SK-N-SH treated with all-trans-retinoic acid at 6 μM for 48 hours (cell line): ENCODE measurements around the gene CDR2.

Experiments used
- PATZ1 ChIP-seq: fragments of 250-450 bp; sonication (Bioruptor Pico); IDR thresholded peaks from 2 replicates; pipeline ENCODE4 v1.8.0; 2020; ENCODE audit warnings: mild to moderate bottlenecking, moderate library complexity, borderline replicate concordance
- POU6F1 ChIP-seq: fragments of 250-450 bp; sonication (Bioruptor Pico); IDR thresholded peaks from 2 replicates; pipeline ENCODE4 v1.8.0; 2021; ENCODE audit warnings: low read depth, mild to moderate bottlenecking, moderate library complexity, borderline replicate concordance
- PPARA ChIP-seq: fragments of 250-450 bp; sonication (Bioruptor Pico); IDR thresholded peaks from 2 replicates; pipeline ENCODE4 v1.5.0; 2020; ENCODE audit warnings: mild to moderate bottlenecking, borderline replicate concordance
- ZFP3 ChIP-seq: fragments of 250-450 bp; sonication (Bioruptor Pico); IDR thresholded peaks from 2 replicates; pipeline ENCODE4 v1.5.0; 2020; ENCODE audit warnings: mild to moderate bottlenecking, moderate library complexity
- ZFP30 ChIP-seq: fragments of 450-650 bp; formaldehyde crosslinking; IDR thresholded peaks from 2 replicates; pipeline ENCODE4 v1.5.0; 2022; ENCODE audit warnings: mild to moderate bottlenecking, moderate library complexity
- ZNF70 ChIP-seq: fragments of 450-650 bp; formaldehyde crosslinking; IDR thresholded peaks from 2 replicates; pipeline ENCODE4 v1.5.0; 2020; ENCODE audit warnings: mild to moderate bottlenecking, moderate library complexity
- ZNF8 ChIP-seq: fragments of 450-650 bp; formaldehyde crosslinking; IDR thresholded peaks from 2 replicates; pipeline ENCODE4 v1.5.0; 2020; ENCODE audit warnings: mild to moderate bottlenecking, moderate library complexity

GRCh38 chr16:22318690-22319358, 55.6 kb downstream of the CDR2 start:
- TF ChIP-seq POU6F1 (CRISPR knock-in tag) (no peak), ZFP30 (CRISPR knock-in tag) (no peak), ZNF8 (CRISPR knock-in tag) (no peak), ZNF70 (CRISPR knock-in tag) (no peak), PATZ1 (CRISPR knock-in tag) (no peak), PPARA (CRISPR knock-in tag) (no peak), ZFP3 (no peak)
